Liver (tissue), 9 donors: Measurements from ENCODE around the gene MVB12B. TPM values are rescaled to one million over a fixed set of nuclear protein-coding genes. Genes with fewer than 3 reads are reported as not detected.

ENCODE experiments used
- DNase-seq: peaks from one replicate; pipeline ENCODE4 v3.0.0-alpha.2; 2017; ENCODE audit warnings: low spot score
- H3K27ac ChIP-seq, 2 donors: one replicate each; pipeline ENCODE4 v1.7.0; 2013; ENCODE audit warnings: inconsistent platforms in 2 of 2, low read length in 2 of 2, control low read depth in 1 of 2, low read depth in 1 of 2, mild to moderate bottlenecking in 1 of 2
- H3K27me3 ChIP-seq, 4 donors: one replicate each; pipeline versions ENCODE4 v1.6.1 to v1.7.0; 2013; ENCODE audit warnings: low read length in 3 of 4, inconsistent platforms in 1 of 4, mild to moderate bottlenecking in 1 of 4, moderate library complexity in 1 of 4; ENCODE audit not compliant: control insufficient read depth in 4 of 4, insufficient read depth in 4 of 4
- H3K36me3 ChIP-seq, 4 donors: one replicate each; pipeline versions ENCODE4 v1.6.1 to v1.7.0; 2013; ENCODE audit warnings: low read length in 3 of 4, mild to moderate bottlenecking in 3 of 4, low read depth in 1 of 4, moderate library complexity in 1 of 4; ENCODE audit not compliant: control insufficient read depth in 4 of 4, insufficient read depth in 3 of 4
- H3K4me1 ChIP-seq, 4 donors: one replicate each; pipeline versions ENCODE4 v1.6.1 to v1.7.0; 2013; ENCODE audit warnings: low read length in 3 of 4, mild to moderate bottlenecking in 3 of 4, moderate library complexity in 1 of 4; ENCODE audit not compliant: control insufficient read depth in 4 of 4, insufficient read depth in 4 of 4
- H3K4me3 ChIP-seq, 3 donors: one replicate each; pipeline versions ENCODE4 v1.6.1 to v1.7.0; 2013; ENCODE audit warnings: low read length in 3 of 3, control low read depth in 1 of 3, low read depth in 1 of 3, mild to moderate bottlenecking in 1 of 3
- H3K9ac ChIP-seq, 2 donors: one replicate each; pipeline ENCODE4 v1.7.0; 2013; ENCODE audit warnings: low read length in 2 of 2, mild to moderate bottlenecking in 2 of 2, moderate library complexity in 2 of 2, control low read depth in 1 of 2, low read depth in 1 of 2
- H3K9me3 ChIP-seq, 4 donors: one replicate each; pipeline versions ENCODE4 v1.6.1 to v1.7.0; 2013; ENCODE audit warnings: low read length in 3 of 4; ENCODE audit not compliant: control insufficient read depth in 4 of 4
- ATF3 ChIP-seq: IDR thresholded peaks from 2 replicates; pipeline ENCODE4 v1.6.1; 2016; ENCODE audit warnings: antibody characterized with exemption
- EGR1 ChIP-seq, 2 donors: IDR thresholded peaks; 2 replicates each; pipeline ENCODE4 v1.6.1; 2016 to 2018; ENCODE audit warnings: antibody characterized with exemption in 2 of 2, low read depth in 2 of 2
- FOXA1 ChIP-seq: IDR thresholded peaks from 2 replicates; pipeline ENCODE4 v1.6.1; 2016; ENCODE audit warnings: antibody characterized with exemption
- FOXA2 ChIP-seq: IDR thresholded peaks from 2 replicates; pipeline ENCODE4 v1.6.1; 2016; ENCODE audit warnings: antibody characterized with exemption
- GABPA ChIP-seq, 2 donors: IDR thresholded peaks in 1 of 2; conservative IDR thresholded peaks in 1 of 2; 2 replicates each; pipeline ENCODE4 v1.6.1; 2016; ENCODE audit warnings: antibody characterized with exemption in 2 of 2, mild to moderate bottlenecking in 1 of 2, moderate library complexity in 1 of 2
- HNF4A ChIP-seq, 2 donors: conservative IDR thresholded peaks; 2 replicates each; pipeline ENCODE4 v1.6.1; 2016; ENCODE audit warnings: antibody characterized with exemption in 2 of 2, mild to moderate bottlenecking in 2 of 2
- HNF4G ChIP-seq: IDR thresholded peaks from 2 replicates; pipeline ENCODE4 v1.6.1; 2016; ENCODE audit warnings: antibody characterized with exemption
- JUND ChIP-seq, 2 donors: IDR thresholded peaks; 2 replicates each; pipeline ENCODE4 v1.6.1; 2016; ENCODE audit warnings: antibody characterized with exemption in 2 of 2
- MAX ChIP-seq: IDR thresholded peaks from 2 replicates; pipeline ENCODE4 v1.6.1; 2016; ENCODE audit warnings: antibody characterized with exemption
- NR2F2 ChIP-seq: IDR thresholded peaks from 2 replicates; pipeline ENCODE4 v1.6.1; 2016; ENCODE audit warnings: antibody characterized with exemption
- RAD21 ChIP-seq, 2 donors: IDR thresholded peaks; 2 replicates each; pipeline ENCODE4 v1.6.1; 2016; ENCODE audit warnings: antibody characterized with exemption in 2 of 2, mild to moderate bottlenecking in 2 of 2
- RXRA ChIP-seq, 2 donors: IDR thresholded peaks; 2 replicates each; pipeline ENCODE4 v1.6.1; 2017 to 2018; ENCODE audit warnings: antibody characterized with exemption in 2 of 2, mild to moderate bottlenecking in 1 of 2
- SP1 ChIP-seq: IDR thresholded peaks from 2 replicates; pipeline ENCODE4 v1.6.1; 2018; ENCODE audit warnings: antibody characterized with exemption, mild to moderate bottlenecking
- TAF1 ChIP-seq: conservative IDR thresholded peaks from 2 replicates; pipeline ENCODE4 v1.6.1; 2016; ENCODE audit warnings: antibody characterized with exemption, mild to moderate bottlenecking
- YY1 ChIP-seq: IDR thresholded peaks from 2 replicates; pipeline ENCODE4 v1.6.1; 2016; ENCODE audit warnings: antibody characterized with exemption, mild to moderate bottlenecking
- WGBS: extraction: QIAGEN DNeasy Blood & Tissue Kit; methylation state at CpG from one replicate; pipeline ENCODE4 v1.1.7; 2013; 5-methylcytosine and 5-hydroxymethylcytosine counted together
- polyA plus RNA-seq, 2 donors: library from polyadenylated mRNA; stranded (reverse) in 1 of 2; unstranded in 1 of 2; fragments of 200-250 nt in 1 of 2; fragments of >200 nt in 1 of 2; fragmentation: Nextera tagmentation in 1 of 2; extraction: Ambion mirVana in 1 of 2; gene quantifications; one replicate each; pipeline versions ENCODE4 v1.2.1 to v1.2.3, GENCODE V29; 2013 to 2015
- total RNA-seq, 2 donors: library from RNA; depleted of rRNA; stranded (reverse); fragments of >200 nt; gene quantifications; one replicate each; pipeline ENCODE4 v1.2.3, GENCODE V29; 2014
- TF ChIP-seq, protein P1 (sequence below): IDR thresholded peaks from 2 replicates; pipeline ENCODE4 v1.6.1; 2016; ENCODE audit warnings: antibody characterized with exemption
- TF ChIP-seq, protein P2 (sequence below): fragments of 150-350 bp; IDR thresholded peaks from 2 replicates; pipeline ENCODE4 v1.5.1; 2017; ENCODE audit warnings: improper control_type of control experiment, low read depth, low read length; ENCODE audit not compliant: missing input control
- donor health status: healthy.
- donor health status: healthy.
- donor health status: healthy.
- donor health status: healthy.
- donor health status: healthy.

MVB12B gene
- total and polyA plus RNA-seq, 4 donors, result 5.3 to 12.4 (median 8.4) TPM

DNA sequence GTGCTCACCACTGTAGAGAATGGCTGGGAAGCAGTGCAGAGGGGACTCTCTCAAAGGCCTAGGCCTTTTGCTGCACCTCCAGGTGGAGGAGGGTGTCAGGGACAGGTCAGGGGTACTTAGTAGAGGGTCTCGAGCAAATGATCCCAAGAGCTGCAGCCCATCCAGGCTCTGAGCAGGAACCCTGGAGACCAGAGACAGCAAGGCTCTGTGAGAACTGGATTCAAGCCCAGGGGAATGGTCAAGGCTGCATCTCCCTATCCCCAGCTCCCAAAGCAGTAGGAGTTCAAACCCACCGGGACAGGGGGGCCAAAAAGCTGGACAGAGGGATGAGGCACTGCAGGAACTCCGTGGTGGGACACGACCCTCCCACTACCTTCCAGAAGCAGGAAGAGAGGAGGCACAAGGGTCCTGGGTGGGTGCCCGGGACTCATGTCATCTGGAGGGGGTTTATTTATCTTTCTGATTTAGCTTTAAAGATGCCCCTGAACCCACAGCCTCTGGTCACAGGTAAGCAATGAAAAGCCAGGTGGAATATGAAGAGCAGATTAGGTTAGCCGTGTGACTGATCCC lies 124.8 kb downstream of the MVB12B start:
- peaks cover 0 to 11% (median 5%) of the 10 kb centered on the region in 4 donors for H3K36me3 ChIP-seq
- DNase-seq, result no peak
- no peak overlapping the region for H3K4me3 ChIP-seq
- no peak overlapping the region for H3K27ac ChIP-seq
- H3K4me1 ChIP-seq, result no peaks in the 10 kb centered on the region
- TF ChIP-seq FOXA2 (no peak), GABPA (IDR thresholded peaks at IDR 0.05 in 1 of 2, conservative IDR thresholded peaks at IDR 0.05 in 1 of 2) (no peak), RAD21 (IDR thresholded peaks at IDR 0.05) (no peak), HNF4A (conservative IDR thresholded peaks at IDR 0.05) (no peak), NR2F2 (no peak), EGR1 (IDR thresholded peaks at IDR 0.05; ENCODE audit: low read depth in 2 of 2) (no peak)
- TF ChIP-seq, protein P1, sequence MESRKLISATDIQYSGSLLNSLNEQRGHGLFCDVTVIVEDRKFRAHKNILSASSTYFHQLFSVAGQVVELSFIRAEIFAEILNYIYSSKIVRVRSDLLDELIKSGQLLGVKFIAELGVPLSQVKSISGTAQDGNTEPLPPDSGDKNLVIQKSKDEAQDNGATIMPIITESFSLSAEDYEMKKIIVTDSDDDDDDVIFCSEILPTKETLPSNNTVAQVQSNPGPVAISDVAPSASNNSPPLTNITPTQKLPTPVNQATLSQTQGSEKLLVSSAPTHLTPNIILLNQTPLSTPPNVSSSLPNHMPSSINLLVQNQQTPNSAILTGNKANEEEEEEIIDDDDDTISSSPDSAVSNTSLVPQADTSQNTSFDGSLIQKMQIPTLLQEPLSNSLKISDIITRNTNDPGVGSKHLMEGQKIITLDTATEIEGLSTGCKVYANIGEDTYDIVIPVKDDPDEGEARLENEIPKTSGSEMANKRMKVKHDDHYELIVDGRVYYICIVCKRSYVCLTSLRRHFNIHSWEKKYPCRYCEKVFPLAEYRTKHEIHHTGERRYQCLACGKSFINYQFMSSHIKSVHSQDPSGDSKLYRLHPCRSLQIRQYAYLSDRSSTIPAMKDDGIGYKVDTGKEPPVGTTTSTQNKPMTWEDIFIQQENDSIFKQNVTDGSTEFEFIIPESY, result no peak
- H3K9ac ChIP-seq, result no peak overlapping the region
- WGBS, result 94% methylated on average over 6 of the region's 6 CpGs
- no peaks in the 10 kb centered on the region for H3K9me3 ChIP-seq
- H3K27me3 ChIP-seq, result no peaks in the 10 kb centered on the region

DNA sequence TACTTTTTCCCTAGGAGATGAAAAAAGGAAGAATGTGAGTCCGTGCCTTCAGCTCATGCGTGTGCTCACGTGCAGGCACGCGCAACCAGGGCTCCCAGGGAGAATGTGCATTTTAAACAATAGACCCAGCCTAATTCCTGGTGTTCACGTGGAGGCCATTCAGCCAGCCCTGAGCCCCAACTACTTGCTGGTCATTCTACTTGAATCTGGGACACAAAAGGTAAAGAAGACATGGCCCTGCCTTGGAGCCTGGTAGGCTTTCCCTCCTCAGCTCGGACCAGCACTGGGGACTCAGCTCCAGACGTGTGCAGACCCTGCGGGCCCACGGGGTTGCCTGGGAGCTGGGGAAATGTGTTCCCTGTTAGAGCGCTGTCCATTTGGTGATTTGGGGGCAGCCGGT lies 125.5 kb downstream of the MVB12B start:
- no peaks in the 10 kb centered on the region for H3K9me3 ChIP-seq
- H3K27me3 ChIP-seq, result no peaks in the 10 kb centered on the region
- no peak overlapping the region for H3K4me3 ChIP-seq
- H3K9ac ChIP-seq, result no peak overlapping the region
- TF ChIP-seq, protein P2, sequence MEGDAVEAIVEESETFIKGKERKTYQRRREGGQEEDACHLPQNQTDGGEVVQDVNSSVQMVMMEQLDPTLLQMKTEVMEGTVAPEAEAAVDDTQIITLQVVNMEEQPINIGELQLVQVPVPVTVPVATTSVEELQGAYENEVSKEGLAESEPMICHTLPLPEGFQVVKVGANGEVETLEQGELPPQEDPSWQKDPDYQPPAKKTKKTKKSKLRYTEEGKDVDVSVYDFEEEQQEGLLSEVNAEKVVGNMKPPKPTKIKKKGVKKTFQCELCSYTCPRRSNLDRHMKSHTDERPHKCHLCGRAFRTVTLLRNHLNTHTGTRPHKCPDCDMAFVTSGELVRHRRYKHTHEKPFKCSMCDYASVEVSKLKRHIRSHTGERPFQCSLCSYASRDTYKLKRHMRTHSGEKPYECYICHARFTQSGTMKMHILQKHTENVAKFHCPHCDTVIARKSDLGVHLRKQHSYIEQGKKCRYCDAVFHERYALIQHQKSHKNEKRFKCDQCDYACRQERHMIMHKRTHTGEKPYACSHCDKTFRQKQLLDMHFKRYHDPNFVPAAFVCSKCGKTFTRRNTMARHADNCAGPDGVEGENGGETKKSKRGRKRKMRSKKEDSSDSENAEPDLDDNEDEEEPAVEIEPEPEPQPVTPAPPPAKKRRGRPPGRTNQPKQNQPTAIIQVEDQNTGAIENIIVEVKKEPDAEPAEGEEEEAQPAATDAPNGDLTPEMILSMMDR, result no peak
- TF ChIP-seq ATF3, result no peak
- no peak for TF ChIP-seq NR2F2
- no peak for TF ChIP-seq MAX
- no peak for TF ChIP-seq FOXA2
- TF ChIP-seq EGR1 (IDR thresholded peaks at IDR 0.05; ENCODE audit: low read depth in 2 of 2), result no peak
- TF ChIP-seq FOXA1, result no peak
- TF ChIP-seq HNF4G, result no peak
- TF ChIP-seq GABPA (IDR thresholded peaks at IDR 0.05 in 1 of 2, conservative IDR thresholded peaks at IDR 0.05 in 1 of 2), result no peak
- no peak for TF ChIP-seq RXRA (IDR thresholded peaks at IDR 0.05)
- TF ChIP-seq YY1, result no peak
- no peak for TF ChIP-seq HNF4A (conservative IDR thresholded peaks at IDR 0.05)
- no peak for TF ChIP-seq JUND (IDR thresholded peaks at IDR 0.05)
- TF ChIP-seq SP1, result no peak
- TF ChIP-seq TAF1, result no peak
- no peak for DNase-seq
- H3K4me1 ChIP-seq, result no peaks in the 10 kb centered on the region
- H3K36me3 ChIP-seq, result peaks cover 0 to 13% (median 7%) of the 10 kb centered on the region in 4 donors
- 95% methylated on average over 12 of the region's 12 CpGs for WGBS
- H3K27ac ChIP-seq, result no peak overlapping the region
